ENCODE data around the gene KIFBP.

GRCh38 chr10:68992636-68993440 lies 4.2 kb downstream of the KIFBP start:
- TF ChIP-seq CTCF (IDR thresholded peaks at IDR 0.05) (no peak), POLR2A (IDR thresholded peaks at IDR 0.05) (no peak)

All from right lobe of liver (tissue), 4 donors.